Effector CD4-positive, alpha-beta T cell (primary cell): ENCODE results near the gene SAFB.
"Not testable (repeated sequence)": the region's sequence is repeated elsewhere in the genome, so short reads cannot be mapped to it uniquely, and the experiment has no call there.

Source experiments
- DNase-seq: peaks from one replicate; pipeline ENCODE4 v3.0.0-alpha.2; 2020

Gene SAFB

DNA sequence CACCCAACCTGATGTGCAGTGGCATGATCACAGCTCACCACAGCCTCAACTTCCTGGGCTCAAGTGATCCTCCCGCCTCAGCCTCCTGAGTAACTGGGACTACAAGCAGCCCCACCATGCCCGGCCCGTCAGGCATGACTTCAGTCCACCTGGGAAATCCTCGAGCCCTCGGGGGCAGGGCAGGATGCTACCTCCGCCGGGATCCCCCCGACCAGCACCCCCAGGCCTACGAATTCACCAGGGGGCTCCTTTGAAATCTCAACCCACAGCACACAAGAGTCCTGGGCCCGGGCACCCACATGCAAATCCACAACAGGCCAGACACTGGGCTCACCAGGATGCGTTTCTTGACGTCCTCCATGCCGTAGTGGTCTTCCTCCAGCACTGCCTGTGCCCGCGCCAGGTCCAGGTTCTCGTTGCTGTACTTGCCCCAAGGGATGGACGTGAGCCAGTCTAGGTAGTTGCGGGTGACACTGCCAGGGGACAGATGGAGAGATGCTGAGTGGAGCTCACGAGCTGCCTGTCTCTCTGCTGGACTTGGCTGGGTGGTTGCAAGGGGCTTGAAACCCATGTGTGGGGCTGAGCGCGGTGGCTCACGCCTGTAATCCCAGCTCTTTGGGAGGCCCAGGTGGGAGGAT, 77.7 kb downstream of the SAFB start:
- no peak for DNase-seq

DNA sequence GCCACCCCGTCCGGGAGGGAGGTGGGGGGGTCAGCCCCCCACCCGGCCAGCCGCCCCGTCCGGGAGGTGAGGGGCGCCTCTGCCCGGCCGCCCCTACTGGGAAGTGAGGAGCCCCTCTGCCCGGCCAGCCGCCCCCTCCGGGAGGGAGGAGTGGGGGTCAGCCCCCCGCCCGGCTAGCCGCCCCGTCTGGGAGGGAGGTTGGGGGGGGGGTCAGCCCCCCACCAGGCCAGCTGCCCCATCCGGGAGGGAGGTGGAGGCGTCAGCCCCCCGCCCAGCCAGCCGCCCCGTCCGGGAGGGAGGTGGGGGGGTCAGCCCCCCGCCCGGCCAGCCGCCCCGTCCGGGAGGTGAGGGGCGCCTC, 79.1 kb downstream of the SAFB start:
- not testable (repeated sequence) for DNase-seq

DNA sequence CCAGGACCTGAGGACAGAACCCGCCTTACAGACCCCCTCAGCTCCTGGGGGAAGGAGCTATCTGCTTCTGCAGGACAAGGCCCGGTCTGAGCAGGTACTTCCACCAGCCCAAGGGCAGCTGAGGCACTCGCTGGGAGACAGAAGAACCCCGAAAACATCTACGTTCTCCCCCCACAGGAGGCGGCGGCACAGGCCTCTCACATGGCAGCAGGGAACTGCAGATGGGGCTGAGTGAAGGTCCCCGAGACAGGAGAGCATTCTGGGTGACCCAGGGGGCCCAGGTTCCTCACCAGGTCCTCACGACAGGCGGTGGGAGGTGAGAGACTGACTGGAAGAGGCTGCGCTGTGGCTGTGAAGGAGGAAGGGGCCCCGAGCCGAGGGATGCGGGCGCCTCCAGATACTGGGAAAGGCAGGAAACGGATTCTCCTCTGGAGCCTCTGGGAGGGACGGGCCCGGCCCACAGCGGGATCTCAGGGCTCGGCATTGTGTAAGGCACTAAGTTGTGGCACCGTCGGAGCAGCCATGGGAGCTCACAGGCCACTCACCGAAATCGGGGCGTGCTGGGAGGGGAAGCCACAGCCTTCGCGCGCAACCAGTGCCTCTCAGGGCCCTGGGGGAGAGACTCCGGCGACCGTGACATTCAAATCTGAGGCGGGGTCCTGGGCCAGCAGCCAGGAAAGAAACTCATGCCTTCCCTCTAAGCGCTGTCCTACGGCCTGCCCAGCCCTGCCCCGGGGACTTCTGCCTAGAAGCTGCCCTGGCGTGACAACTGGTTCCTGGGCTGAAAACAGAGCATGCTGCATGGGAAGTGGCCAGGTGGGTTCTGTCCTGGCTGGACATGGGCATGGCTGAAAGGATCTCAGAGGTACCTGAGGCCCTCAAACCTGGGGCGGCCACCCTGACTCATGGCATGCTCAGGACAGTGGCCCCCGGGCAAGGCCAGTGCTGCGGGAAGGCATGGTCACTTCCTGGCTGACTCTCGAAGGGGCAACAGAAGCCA, 81.2 kb downstream of the SAFB start:
- no peak for DNase-seq

DNA sequence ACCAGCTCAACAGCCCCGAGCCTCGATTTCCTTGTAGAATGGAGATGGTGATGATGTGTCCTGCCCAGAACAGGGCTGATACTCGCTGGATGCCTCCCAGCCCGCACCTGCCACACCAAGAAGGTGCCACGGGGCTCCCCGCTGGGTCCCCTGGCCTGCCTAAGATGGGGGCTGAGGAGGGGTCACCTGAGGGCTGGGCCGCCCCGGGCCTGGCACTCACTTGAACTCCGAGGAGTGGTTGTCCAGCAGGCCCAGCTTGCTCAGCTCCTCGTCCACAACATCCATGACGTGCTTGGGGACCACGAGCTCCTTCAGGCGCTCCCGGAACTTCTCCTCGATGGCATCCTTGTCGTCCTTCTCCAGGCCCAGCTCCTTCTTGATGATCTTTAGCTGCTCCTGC, 82.7 kb downstream of the SAFB start:
- DNase-seq = no peak

DNA sequence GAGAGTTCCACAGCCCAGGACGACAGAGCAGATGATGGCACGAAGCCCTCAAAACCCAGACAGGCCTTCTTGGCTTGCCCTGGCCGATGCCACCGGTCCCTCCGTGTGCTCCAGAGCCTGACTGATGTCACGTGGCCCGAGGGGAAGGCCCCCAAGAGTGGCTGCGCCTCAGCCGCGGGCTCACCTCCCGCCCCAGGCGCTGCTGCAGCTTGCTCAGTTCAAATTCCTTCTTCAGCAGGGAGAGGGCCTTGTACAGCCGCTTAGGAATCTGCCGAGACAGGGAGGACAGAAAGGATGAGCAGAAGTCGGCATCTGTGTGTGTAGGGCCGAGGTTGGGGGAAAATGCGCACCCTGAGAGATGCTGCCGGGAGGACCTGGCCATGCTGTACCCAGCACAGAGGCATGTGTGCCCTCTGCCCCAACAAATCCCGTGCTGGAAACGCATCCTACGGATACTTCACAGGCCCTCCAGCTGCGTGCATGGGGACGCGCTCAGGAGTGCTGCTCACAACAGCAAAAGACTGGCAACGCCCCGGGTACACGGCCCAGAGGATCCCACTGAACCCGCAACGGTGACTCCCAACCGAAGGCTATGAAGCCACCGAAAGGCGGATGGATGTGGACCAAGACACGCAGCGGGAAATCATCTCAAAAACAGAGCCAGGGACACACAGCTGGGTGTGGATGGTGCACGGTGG, 84.1 kb downstream of the SAFB start:
- DNase-seq = no peak

DNA sequence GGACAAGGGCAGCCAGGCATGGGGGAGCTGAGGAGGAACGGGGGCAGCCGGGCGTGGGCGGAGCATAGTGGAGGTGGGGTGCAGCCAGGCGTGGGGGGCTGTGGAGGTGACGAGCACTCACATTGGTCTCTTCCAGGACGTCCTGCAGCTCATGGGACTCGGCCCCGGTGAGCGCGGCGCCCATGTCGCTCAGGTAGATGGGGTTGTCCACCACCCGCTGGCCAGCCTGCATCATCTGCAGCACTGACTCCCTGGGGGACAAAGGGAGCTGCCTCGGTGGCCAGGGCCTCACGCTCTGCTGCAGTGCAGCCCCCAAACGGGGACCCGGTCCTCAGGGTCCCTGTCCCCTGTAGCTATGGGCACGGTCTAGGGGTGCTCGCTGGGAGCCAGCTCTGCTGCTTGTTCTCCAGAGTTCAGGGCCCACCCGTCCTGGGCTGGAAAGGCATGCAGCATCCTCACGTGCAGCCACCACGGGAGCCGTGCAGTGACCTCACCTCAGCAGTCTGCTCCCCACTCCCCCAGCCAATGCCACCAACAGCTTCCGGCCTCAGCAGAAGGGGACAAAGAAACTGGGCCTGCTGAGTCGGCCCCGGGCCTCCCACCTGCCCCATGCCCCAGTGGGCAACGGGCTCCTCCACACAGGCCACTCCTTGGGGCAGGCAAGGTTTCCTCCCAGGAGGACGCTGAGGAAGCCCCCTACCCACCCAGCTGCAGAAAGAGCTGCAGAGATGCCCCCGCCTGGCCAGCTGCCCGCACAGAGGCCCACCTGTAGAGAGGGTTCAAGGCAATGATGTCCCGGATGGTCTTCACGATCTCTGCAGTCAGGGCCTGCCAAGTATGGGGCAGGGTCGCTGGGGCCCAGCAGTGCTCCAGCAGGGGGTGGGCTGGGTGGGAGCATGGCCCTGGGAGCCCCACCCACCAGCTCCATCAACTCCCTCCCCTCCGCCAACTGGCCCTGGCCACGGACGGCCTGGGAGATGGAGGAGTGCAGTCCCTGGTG, 85.0 kb downstream of the SAFB start:
- DNase-seq = no peak

- DNase-seq = no peak
These were observed 88.1 kb downstream of the SAFB start for GRCh38 chr19:5711025-5711424.

- no peak for DNase-seq
These were observed 88.9 kb downstream of the SAFB start for GRCh38 chr19:5711713-5712161.

DNA sequence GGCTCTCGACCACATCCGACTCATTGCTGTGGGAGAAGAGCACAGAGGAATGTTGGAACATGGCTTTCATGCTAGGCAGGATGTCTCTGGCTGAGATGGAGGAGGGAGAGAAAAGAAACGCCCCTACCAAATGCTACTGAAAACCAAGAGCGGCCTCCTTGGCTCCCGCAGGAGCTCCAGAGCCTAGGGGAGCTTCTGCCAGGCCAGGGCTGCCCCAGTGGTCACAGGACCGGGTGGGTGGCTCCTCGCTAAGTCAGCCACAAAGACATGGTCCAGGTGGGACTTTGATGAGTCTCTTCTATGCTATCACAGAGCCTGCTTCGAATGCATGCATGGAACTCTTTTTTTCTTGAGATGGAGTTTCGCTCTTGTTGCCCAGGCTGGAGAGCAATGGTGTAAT, 90.3 kb downstream of the SAFB start:
- DNase-seq = no peak

DNA sequence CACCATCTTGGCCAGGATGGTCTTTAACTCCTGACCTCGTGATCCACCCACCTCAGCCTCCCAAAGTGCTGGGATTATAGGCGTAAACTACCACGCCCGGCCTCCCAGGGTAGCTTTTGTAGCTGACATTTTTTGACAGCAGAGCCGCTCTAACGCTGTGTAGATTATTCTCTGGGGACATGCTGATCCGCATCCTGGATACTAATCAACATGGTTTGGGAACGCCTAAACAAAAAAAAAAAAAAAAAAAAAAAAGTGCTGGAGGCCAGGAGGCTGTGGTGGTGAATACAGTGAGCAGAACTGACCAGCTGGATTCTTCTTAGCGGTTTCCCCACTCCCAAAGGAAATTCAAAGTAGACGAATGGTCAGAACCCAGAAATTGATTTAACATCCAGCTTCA, 91.9 kb downstream of the SAFB start:
- no peak for DNase-seq

DNA sequence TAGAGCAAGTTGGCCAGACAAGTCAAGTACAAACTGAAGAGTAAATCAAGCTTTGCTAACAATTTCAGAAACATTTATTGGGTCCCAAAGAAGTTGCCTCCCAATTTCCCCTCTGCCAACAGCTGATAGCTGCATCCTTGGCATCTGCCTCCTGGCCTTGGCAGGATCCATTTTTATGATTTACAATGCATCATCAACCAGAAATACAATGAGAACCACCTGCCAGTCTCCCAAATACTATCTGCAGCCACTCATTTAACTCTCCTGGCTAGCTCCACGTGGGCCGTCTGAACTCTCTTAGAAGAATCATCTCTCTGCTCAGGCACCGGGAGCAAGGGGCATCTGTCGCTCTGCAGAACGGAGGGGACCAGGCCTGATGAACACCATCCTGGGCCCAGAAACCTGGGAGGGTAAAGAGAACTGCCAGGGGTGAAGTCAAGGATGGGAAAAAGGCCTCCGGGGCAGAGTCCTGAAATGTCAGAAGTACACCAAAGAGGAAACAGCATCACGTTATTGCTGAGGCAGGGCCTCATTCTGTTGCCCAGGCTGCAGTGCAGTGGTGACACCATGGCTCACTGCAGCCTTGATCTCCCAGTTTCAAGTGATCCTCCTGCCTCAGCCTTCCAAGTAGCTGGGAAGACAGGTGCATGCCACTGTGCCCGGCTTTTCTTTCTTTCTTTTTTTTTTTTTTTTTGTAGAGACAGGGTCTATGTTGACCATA, 94.5 kb downstream of the SAFB start:
- no peak for DNase-seq
